Stimulated activated CD8-positive, alpha-beta memory T cell treated with anti-CD3 and anti-CD28 coated beads, Interleukin-4, amount 100 ng/mL, for 48 hours (primary cell): ENCODE measurements around the gene UCHL5.
A peak's percentile ranks its signal among the peaks of the same experiment; 100 is the strongest.
"Not testable (repeated sequence)": the region's sequence is repeated elsewhere in the genome, so short reads cannot be mapped to it uniquely, and the experiment has no call there.

Experiments
- DNase-seq: peaks from one replicate; pipeline ENCODE4 v3.0.0-alpha.2; 2020

Gene UCHL5

GRCh38 chr1:193062698-193063463, 3.7 kb upstream of the UCHL5 start:
- DNase-seq = no peak

GRCh38 chr1:193060938-193061337, 1.8 kb upstream of the UCHL5 start:
- DNase-seq = no peak

- no peak for DNase-seq
Observed at GRCh38 chr1:193060406-193060805, 1.2 kb upstream of the UCHL5 start.

- DNase-seq = no peak
Observed at GRCh38 chr1:193060115-193060403, 899 bp upstream of the UCHL5 start.

- DNase-seq = peak; percentile 76
Observed at GRCh38 chr1:193058529-193059281, 455 bp downstream of the UCHL5 start.

GRCh38 chr1:193054169-193054675, 4.9 kb downstream of the UCHL5 start:
- no peak for DNase-seq

- not testable (repeated sequence) for DNase-seq
Observed at GRCh38 chr1:193048913-193049312, 10.2 kb downstream of the UCHL5 start.

- no peak for DNase-seq
Observed at GRCh38 chr1:193042766-193043691, 16.1 kb downstream of the UCHL5 start.

GRCh38 chr1:193040011-193040410, 19.1 kb downstream of the UCHL5 start:
- DNase-seq = no peak

- DNase-seq = no peak
Observed at GRCh38 chr1:193036337-193037047, 22.7 kb downstream of the UCHL5 start.

GRCh38 chr1:193033610-193034009, 25.6 kb downstream of the UCHL5 start:
- no peak for DNase-seq

- not testable (repeated sequence) for DNase-seq
Observed at GRCh38 chr1:193032643-193033427, 26.3 kb downstream of the UCHL5 start.

GRCh38 chr1:193031431-193031830, 27.7 kb downstream of the UCHL5 start:
- no peak for DNase-seq

- no peak for DNase-seq
Observed at GRCh38 chr1:193030280-193030679, 28.9 kb downstream of the UCHL5 start.

- DNase-seq = no peak
Observed at GRCh38 chr1:193025218-193025617, 33.9 kb downstream of the UCHL5 start.

GRCh38 chr1:193019442-193020026, 39.6 kb downstream of the UCHL5 start:
- no peak for DNase-seq

- no peak for DNase-seq
Observed at GRCh38 chr1:193016788-193017187, 42.4 kb downstream of the UCHL5 start.

GRCh38 chr1:193014400-193014799, 44.8 kb downstream of the UCHL5 start:
- DNase-seq = no peak

GRCh38 chr1:193013707-193014106, 45.5 kb downstream of the UCHL5 start:
- no peak for DNase-seq

GRCh38 chr1:193013005-193013404, 46.2 kb downstream of the UCHL5 start:
- no peak for DNase-seq

- no peak for DNase-seq
Observed at GRCh38 chr1:193011406-193011805, 47.8 kb downstream of the UCHL5 start.
